HEK293 (cell line): Measurements from ENCODE around the gene ITPKC.

Source experiments
- FEZF1 ChIP-seq: fragments of 450-650 bp; formaldehyde crosslinking; IDR thresholded peaks from 2 replicates; pipeline ENCODE4 v1.5.1; 2016; ENCODE audit warnings: missing biosample characterization, missing genetic modification characterization
- GLI2 ChIP-seq: fragments of 450-650 bp; formaldehyde crosslinking; IDR thresholded peaks from 2 replicates; pipeline ENCODE4; 2017; ENCODE audit warnings: missing biosample characterization, missing genetic modification characterization, low read depth, borderline replicate concordance
- HOXC10 ChIP-seq: sonication (generic); formaldehyde crosslinking; IDR thresholded peaks from 2 replicates; pipeline ENCODE4 v1.8.1; 2023; ENCODE audit warnings: mild to moderate bottlenecking, missing genetic modification reagents
- IKZF3 ChIP-seq: fragments of 450-650 bp; IDR thresholded peaks from 2 replicates; pipeline ENCODE4 v1.5.0; 2018; ENCODE audit warnings: missing biosample characterization, mild to moderate bottlenecking, missing genetic modification characterization, moderate library complexity
- KLF16 ChIP-seq: fragments of 450-650 bp; formaldehyde crosslinking; IDR thresholded peaks from 2 replicates; pipeline ENCODE4 v1.5.1; 2017; ENCODE audit warnings: missing biosample characterization, missing genetic modification characterization
- KLF8 ChIP-seq: fragments of 450-650 bp; formaldehyde crosslinking; IDR thresholded peaks from 2 replicates; pipeline ENCODE4 v1.5.1; 2016; ENCODE audit warnings: missing biosample characterization, missing genetic modification characterization
- RBAK ChIP-seq: fragments of 450-650 bp; formaldehyde crosslinking; IDR thresholded peaks from 2 replicates; pipeline ENCODE4 v1.5.1; 2016; ENCODE audit warnings: missing biosample characterization, missing genetic modification characterization
- TCF7L2 ChIP-seq: IDR thresholded peaks from 2 replicates; pipeline ENCODE4 v1.6.1; 2011; ENCODE audit warnings: low read depth, mild to moderate bottlenecking, inconsistent platforms, low read length, moderate library complexity, borderline replicate concordance
- ZBTB20 ChIP-seq: fragments of 450-650 bp; formaldehyde crosslinking; IDR thresholded peaks from 2 replicates; pipeline ENCODE4 v1.5.1; 2016; ENCODE audit warnings: missing biosample characterization, missing genetic modification characterization
- ZBTB7A ChIP-seq: fragments of 450-650 bp; formaldehyde crosslinking; IDR thresholded peaks from 2 replicates; pipeline ENCODE4 v1.5.1; 2016; ENCODE audit warnings: low read depth, missing biosample characterization, missing genetic modification characterization
- ZFP41 ChIP-seq: fragments of 450-650 bp; formaldehyde crosslinking; IDR thresholded peaks from 2 replicates; pipeline ENCODE4 v1.5.1; 2016; ENCODE audit warnings: missing biosample characterization, missing genetic modification characterization, borderline replicate concordance
- ZFP69B ChIP-seq: fragments of 450-650 bp; formaldehyde crosslinking; IDR thresholded peaks from 2 replicates; pipeline ENCODE4 v1.5.1; 2016; ENCODE audit warnings: missing biosample characterization, missing genetic modification characterization
- ZNF184 ChIP-seq: fragments of 450-650 bp; IDR thresholded peaks from 2 replicates; pipeline ENCODE4 v1.5.1; 2018; ENCODE audit warnings: missing biosample characterization, mild to moderate bottlenecking, missing genetic modification characterization
- ZNF19 ChIP-seq: fragments of 450-650 bp; formaldehyde crosslinking; IDR thresholded peaks from 2 replicates; pipeline ENCODE4; 2016; ENCODE audit warnings: missing biosample characterization, missing genetic modification characterization, low read depth
- ZNF202 ChIP-seq: fragments of 450-650 bp; formaldehyde crosslinking; IDR thresholded peaks from 2 replicates; pipeline ENCODE4 v1.5.1; 2016; ENCODE audit warnings: missing biosample characterization, missing genetic modification characterization, borderline replicate concordance
- ZNF214 ChIP-seq: fragments of 450-650 bp; formaldehyde crosslinking; IDR thresholded peaks from 2 replicates; pipeline ENCODE4 v1.5.1; 2017; ENCODE audit warnings: missing biosample characterization, mild to moderate bottlenecking, missing genetic modification characterization, borderline replicate concordance
- ZNF221 ChIP-seq: fragments of 450-650 bp; formaldehyde crosslinking; IDR thresholded peaks from 2 replicates; pipeline ENCODE4 v1.5.1; 2017; ENCODE audit warnings: missing biosample characterization, missing genetic modification characterization, borderline replicate concordance
- ZNF248 ChIP-seq: fragments of 450-650 bp; formaldehyde crosslinking; IDR thresholded peaks from 2 replicates; pipeline ENCODE4 v1.5.1; 2017; ENCODE audit warnings: missing biosample characterization, missing genetic modification characterization
- ZNF292 ChIP-seq: fragments of 450-650 bp; formaldehyde crosslinking; IDR thresholded peaks from 2 replicates; pipeline ENCODE4 v1.5.1; 2016; ENCODE audit warnings: low read depth, missing biosample characterization, missing genetic modification characterization, borderline replicate concordance
- ZNF473 ChIP-seq: fragments of 450-650 bp; formaldehyde crosslinking; IDR thresholded peaks from 2 replicates; pipeline ENCODE4 v1.5.1; 2017; ENCODE audit warnings: missing biosample characterization, missing genetic modification characterization
- ZNF560 ChIP-seq: fragments of 450-650 bp; formaldehyde crosslinking; IDR thresholded peaks from 2 replicates; pipeline ENCODE4 v1.5.1; 2017; ENCODE audit warnings: missing biosample characterization, missing genetic modification characterization, borderline replicate concordance
- ZNF585B ChIP-seq: fragments of 450-650 bp; formaldehyde crosslinking; IDR thresholded peaks from 2 replicates; pipeline ENCODE4 v1.5.1; 2016; ENCODE audit warnings: missing biosample characterization, missing genetic modification characterization
- ZNF624 ChIP-seq: fragments of 450-650 bp; formaldehyde crosslinking; IDR thresholded peaks from 2 replicates; pipeline ENCODE4 v1.5.1; 2017; ENCODE audit warnings: missing biosample characterization, missing genetic modification characterization
- ZNF830 ChIP-seq: fragments of 450-650 bp; IDR thresholded peaks from 2 replicates; pipeline ENCODE4 v1.5.0; 2018; ENCODE audit warnings: missing biosample characterization, missing genetic modification characterization, low read depth, mild to moderate bottlenecking, moderate library complexity
- ZSCAN23 ChIP-seq: fragments of 450-650 bp; formaldehyde crosslinking; IDR thresholded peaks from 2 replicates; pipeline ENCODE4 v1.5.1; 2016; ENCODE audit warnings: missing biosample characterization, missing genetic modification characterization
- TF ChIP-seq, protein P1 (sequence below): fragments of 450-650 bp; formaldehyde crosslinking; IDR thresholded peaks from 2 replicates; pipeline ENCODE4 v1.5.1; 2016; ENCODE audit warnings: missing biosample characterization, missing genetic modification characterization
- TF ChIP-seq, protein P2 (sequence below): fragments of 450-650 bp; formaldehyde crosslinking; IDR thresholded peaks from 2 replicates; pipeline ENCODE4 v1.5.1; 2016; ENCODE audit warnings: missing biosample characterization, missing genetic modification characterization, borderline replicate concordance
- TF ChIP-seq, protein P3 (sequence below): fragments of 450-650 bp; formaldehyde crosslinking; IDR thresholded peaks from 2 replicates; pipeline ENCODE4 v1.5.1; 2016; ENCODE audit warnings: missing biosample characterization, missing genetic modification characterization, low read depth
- TF ChIP-seq, protein P4 (sequence below): fragments of 450-650 bp; formaldehyde crosslinking; IDR thresholded peaks from 2 replicates; pipeline ENCODE4 v1.5.1; 2016; ENCODE audit warnings: missing biosample characterization, missing genetic modification characterization
- TF ChIP-seq, protein P5 (sequence below): fragments of 450-650 bp; formaldehyde crosslinking; IDR thresholded peaks from 2 replicates; pipeline ENCODE4 v1.5.1; 2016; ENCODE audit warnings: missing biosample characterization, missing genetic modification characterization

ITPKC gene

DNA sequence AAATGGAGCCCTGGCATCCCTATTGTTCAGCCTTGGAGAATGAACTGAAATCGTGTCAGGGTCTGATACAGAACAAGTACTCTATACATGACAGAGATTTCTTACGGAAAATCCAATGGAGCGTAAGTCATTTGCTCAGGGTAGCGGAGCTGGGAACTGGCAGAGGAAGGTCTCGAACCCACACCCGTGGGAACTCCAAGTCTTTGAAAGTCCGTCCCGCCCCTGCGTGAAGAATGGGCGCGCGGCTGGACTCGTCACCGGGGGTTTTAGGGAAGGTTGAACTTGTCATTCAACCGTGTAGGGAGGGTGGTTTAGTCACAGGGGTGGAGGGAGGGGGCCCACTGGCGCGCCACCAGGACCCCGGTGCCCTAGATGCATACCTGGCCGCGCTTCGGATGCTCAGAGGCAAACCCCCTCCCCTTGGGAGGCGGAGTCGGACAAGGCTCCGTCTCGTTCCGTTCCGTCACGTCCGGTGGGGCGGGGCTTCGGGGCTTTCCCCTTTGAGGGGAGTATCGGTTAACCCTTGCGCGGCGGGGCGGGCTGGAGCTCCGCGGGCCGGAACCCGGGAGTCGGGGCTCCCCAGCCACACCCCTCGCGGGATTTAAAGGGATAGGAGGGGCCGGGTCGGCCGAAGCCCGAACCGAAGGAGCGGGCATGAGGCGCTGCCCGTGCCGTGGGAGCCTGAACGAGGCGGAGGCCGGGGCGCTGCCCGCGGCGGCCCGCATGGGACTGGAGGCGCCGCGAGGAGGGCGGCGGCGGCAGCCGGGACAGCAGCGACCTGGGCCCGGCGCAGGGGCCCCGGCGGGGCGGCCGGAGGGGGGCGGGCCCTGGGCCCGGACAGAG, at the start of gene ITPKC, which contains the start of gene COQ8B (continued):
- TF ChIP-seq ZBTB7A (tag by site-specific recombination) = no peak; the same call in 1 of the 2 replicates
- TF ChIP-seq ZFP41 (tag by site-specific recombination) = no peak
- peak; percentile 99 for TF ChIP-seq ZBTB20 (tag by site-specific recombination)
- no peak for TF ChIP-seq ZNF585B
- TF ChIP-seq ZNF19 (tag by site-specific recombination) = no peak
- TF ChIP-seq RBAK (tag by site-specific recombination) = no peak
- TF ChIP-seq, protein P1, sequence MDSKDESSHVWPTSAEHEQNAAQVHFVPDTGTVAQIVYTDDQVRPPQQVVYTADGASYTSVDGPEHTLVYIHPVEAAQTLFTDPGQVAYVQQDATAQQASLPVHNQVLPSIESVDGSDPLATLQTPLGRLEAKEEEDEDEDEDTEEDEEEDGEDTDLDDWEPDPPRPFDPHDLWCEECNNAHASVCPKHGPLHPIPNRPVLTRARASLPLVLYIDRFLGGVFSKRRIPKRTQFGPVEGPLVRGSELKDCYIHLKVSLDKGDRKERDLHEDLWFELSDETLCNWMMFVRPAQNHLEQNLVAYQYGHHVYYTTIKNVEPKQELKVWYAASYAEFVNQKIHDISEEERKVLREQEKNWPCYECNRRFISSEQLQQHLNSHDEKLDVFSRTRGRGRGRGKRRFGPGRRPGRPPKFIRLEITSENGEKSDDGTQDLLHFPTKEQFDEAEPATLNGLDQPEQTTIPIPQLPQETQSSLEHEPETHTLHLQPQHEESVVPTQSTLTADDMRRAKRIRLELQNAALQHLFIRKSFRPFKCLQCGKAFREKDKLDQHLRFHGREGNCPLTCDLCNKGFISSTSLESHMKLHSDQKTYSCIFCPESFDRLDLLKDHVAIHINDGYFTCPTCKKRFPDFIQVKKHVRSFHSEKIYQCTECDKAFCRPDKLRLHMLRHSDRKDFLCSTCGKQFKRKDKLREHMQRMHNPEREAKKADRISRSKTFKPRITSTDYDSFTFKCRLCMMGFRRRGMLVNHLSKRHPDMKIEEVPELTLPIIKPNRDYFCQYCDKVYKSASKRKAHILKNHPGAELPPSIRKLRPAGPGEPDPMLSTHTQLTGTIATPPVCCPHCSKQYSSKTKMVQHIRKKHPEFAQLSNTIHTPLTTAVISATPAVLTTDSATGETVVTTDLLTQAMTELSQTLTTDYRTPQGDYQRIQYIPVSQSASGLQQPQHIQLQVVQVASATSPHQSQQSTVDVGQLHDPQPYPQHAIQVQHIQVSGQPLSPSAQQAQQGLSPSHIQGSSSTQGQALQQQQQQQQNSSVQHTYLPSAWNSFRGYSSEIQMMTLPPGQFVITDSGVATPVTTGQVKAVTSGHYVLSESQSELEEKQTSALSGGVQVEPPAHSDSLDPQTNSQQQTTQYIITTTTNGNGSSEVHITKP (tag by site-specific recombination) = peak; percentile 95
- TF ChIP-seq GLI2 (tag by site-specific recombination) = no peak
- 0 out of 2 replicates have a peak, but pooled peaks have one; percentile 16 for TF ChIP-seq IKZF3 (tag by site-specific recombination)
- no peak for TF ChIP-seq ZNF202 (tag by site-specific recombination)
- peak; percentile 65 for TF ChIP-seq ZNF184 (tag by site-specific recombination)
- TF ChIP-seq TCF7L2 = no peak
- peak; percentile 99 for TF ChIP-seq KLF8
- peak; percentile 95 for TF ChIP-seq KLF16
- no peak; the same call in 1 of the 2 replicates for TF ChIP-seq FEZF1
- no peak for TF ChIP-seq ZNF624 (tag by site-specific recombination)
- no peak for TF ChIP-seq ZNF292
- TF ChIP-seq ZFP69B (tag by site-specific recombination) = peak; percentile 96
- no peak for TF ChIP-seq ZNF830
- TF ChIP-seq, protein P2, sequence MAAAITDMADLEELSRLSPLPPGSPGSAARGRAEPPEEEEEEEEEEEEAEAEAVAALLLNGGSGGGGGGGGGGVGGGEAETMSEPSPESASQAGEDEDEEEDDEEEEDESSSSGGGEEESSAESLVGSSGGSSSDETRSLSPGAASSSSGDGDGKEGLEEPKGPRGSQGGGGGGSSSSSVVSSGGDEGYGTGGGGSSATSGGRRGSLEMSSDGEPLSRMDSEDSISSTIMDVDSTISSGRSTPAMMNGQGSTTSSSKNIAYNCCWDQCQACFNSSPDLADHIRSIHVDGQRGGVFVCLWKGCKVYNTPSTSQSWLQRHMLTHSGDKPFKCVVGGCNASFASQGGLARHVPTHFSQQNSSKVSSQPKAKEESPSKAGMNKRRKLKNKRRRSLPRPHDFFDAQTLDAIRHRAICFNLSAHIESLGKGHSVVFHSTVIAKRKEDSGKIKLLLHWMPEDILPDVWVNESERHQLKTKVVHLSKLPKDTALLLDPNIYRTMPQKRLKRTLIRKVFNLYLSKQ (tag by site-specific recombination) = no peak
- TF ChIP-seq ZSCAN23 (tag by site-specific recombination) = no peak
- TF ChIP-seq ZNF560 (tag by site-specific recombination) = no peak
- TF ChIP-seq ZNF214 (tag by site-specific recombination) = no peak
- TF ChIP-seq, protein P3, sequence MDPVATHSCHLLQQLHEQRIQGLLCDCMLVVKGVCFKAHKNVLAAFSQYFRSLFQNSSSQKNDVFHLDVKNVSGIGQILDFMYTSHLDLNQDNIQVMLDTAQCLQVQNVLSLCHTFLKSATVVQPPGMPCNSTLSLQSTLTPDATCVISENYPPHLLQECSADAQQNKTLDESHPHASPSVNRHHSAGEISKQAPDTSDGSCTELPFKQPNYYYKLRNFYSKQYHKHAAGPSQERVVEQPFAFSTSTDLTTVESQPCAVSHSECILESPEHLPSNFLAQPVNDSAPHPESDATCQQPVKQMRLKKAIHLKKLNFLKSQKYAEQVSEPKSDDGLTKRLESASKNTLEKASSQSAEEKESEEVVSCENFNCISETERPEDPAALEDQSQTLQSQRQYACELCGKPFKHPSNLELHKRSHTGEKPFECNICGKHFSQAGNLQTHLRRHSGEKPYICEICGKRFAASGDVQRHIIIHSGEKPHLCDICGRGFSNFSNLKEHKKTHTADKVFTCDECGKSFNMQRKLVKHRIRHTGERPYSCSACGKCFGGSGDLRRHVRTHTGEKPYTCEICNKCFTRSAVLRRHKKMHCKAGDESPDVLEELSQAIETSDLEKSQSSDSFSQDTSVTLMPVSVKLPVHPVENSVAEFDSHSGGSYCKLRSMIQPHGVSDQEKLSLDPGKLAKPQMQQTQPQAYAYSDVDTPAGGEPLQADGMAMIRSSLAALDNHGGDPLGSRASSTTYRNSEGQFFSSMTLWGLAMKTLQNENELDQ (tag by site-specific recombination) = no peak
- TF ChIP-seq, protein P4, sequence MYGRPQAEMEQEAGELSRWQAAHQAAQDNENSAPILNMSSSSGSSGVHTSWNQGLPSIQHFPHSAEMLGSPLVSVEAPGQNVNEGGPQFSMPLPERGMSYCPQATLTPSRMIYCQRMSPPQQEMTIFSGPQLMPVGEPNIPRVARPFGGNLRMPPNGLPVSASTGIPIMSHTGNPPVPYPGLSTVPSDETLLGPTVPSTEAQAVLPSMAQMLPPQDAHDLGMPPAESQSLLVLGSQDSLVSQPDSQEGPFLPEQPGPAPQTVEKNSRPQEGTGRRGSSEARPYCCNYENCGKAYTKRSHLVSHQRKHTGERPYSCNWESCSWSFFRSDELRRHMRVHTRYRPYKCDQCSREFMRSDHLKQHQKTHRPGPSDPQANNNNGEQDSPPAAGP = no peak; the same call in 1 of the 2 replicates
- 0 out of 2 replicates have a peak, but pooled peaks have one; percentile 25 for TF ChIP-seq ZNF221
- TF ChIP-seq ZNF473 (tag by site-specific recombination) = no peak
- TF ChIP-seq ZNF248 (tag by site-specific recombination) = no peak
- TF ChIP-seq HOXC10 (CRISPR knock-in tag) = no peak
- TF ChIP-seq, protein P5, sequence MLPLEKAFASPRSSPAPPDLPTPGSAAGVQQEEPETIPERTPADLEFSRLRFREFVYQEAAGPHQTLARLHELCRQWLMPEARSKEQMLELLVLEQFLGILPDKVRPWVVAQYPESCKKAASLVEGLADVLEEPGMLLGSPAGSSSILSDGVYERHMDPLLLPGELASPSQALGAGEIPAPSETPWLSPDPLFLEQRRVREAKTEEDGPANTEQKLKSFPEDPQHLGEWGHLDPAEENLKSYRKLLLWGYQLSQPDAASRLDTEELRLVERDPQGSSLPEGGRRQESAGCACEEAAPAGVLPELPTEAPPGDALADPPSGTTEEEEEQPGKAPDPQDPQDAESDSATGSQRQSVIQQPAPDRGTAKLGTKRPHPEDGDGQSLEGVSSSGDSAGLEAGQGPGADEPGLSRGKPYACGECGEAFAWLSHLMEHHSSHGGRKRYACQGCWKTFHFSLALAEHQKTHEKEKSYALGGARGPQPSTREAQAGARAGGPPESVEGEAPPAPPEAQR = 0 out of 2 replicates have a peak, but pooled peaks have one; percentile 66
